GM12878 (cell line): ENCODE results near the gene ZNF462. TPM values are rescaled to one million over a fixed set of nuclear protein-coding genes. Genes with fewer than 3 reads are reported as not detected.

Experiments used
- ATAC-seq: fragments of 200-7000 bp; cut with Tn5 transposase; 3 replicates; pipeline ENCODE4 v1.9.1; 2020; ENCODE audit warnings: mild to moderate bottlenecking, moderate library complexity
- BruUV-seq: library from RNA; stranded (reverse); fragments of 400-500 nt; replicated peaks from 2 replicates; lab custom pipeline; 2021; lab: Mats Ljungman, UMichigan
- CTCF ChIA-PET: fragments of 300-600 bp; sonication (Branson Sonifier 250); formaldehyde crosslinking; extraction: SDS; loops from one replicate; lab custom pipeline; 2021; ENCODE audit warnings: inconsistent platforms; lab: Yijun Ruan, JAX
- POLR2A ChIA-PET: fragments of 350-600 bp; formaldehyde crosslinking; extraction: SDS; loops from one replicate; lab custom pipeline; 2021; ENCODE audit warnings: inconsistent platforms; lab: Charles Lee
- RAD21 ChIA-PET: fragments of 300-600 bp; sonication (Branson Sonifier 250); formaldehyde crosslinking; loops from one replicate; lab custom pipeline; 2023; ENCODE audit warnings: antibody characterized with exemption; ENCODE audit not compliant: unreplicated experiment; lab: Charles Lee
- SMC1A ChIA-PET: fragments of 300-600 bp; sonication (Branson Sonifier 250); formaldehyde crosslinking; loops from one replicate; lab custom pipeline; 2023; ENCODE audit not compliant: unreplicated experiment, uncharacterized antibody; lab: Charles Lee
- DNase-seq: peaks from one replicate; pipeline ENCODE4 v3.0.0-alpha.2; 2011; ENCODE audit warnings: low read depth, low spot score
- FAIRE-seq: peaks from 3 replicates; lab custom pipeline; 2011; peaks lifted over from hg19 to GRCh38; lab: Jason Lieb, UNC
- H2AFZ ChIP-seq: 2 replicates; pipeline ENCODE4 v1.6.0; 2011; ENCODE audit warnings: low read depth, low read length, control low read depth; ENCODE audit not compliant: control insufficient read depth
- H3K27ac ChIP-seq: 2 replicates; pipeline ENCODE4 v1.5.1; 2011; ENCODE audit warnings: control low read depth; ENCODE audit not compliant: control insufficient read depth, insufficient read depth
- H3K27me3 ChIP-seq, 2 experiments: replicated peaks in 1 of 2; 2 replicates each; pipeline versions ENCODE4 v1.6.0 to v1.6.1; 2011; ENCODE audit warnings: low read length in 1 of 2; ENCODE audit not compliant: control insufficient read depth in 2 of 2, insufficient read depth in 2 of 2
- H3K36me3 ChIP-seq, 2 experiments: 2 replicates each; pipeline ENCODE4 v1.5.1; 2011; ENCODE audit warnings: low read length in 1 of 2; ENCODE audit not compliant: control insufficient read depth in 2 of 2, insufficient read depth in 2 of 2
- H3K4me1 ChIP-seq: 2 replicates; pipeline ENCODE4 v1.6.1; 2011; ENCODE audit warnings: mild to moderate bottlenecking, low read length, moderate library complexity, mixed read lengths; ENCODE audit not compliant: control insufficient read depth, insufficient read depth
- H3K4me2 ChIP-seq: 2 replicates; pipeline ENCODE4 v1.6.0; 2011; ENCODE audit warnings: control low read depth; ENCODE audit not compliant: control insufficient read depth, insufficient read depth
- H3K4me3 ChIP-seq: fragments of 200-600 bp; sonication (generic); 2 replicates; pipeline ENCODE4 v1.5.1; 2016
- H3K79me2 ChIP-seq: 2 replicates; pipeline ENCODE4 v1.6.0; 2011; ENCODE audit warnings: low read length; ENCODE audit not compliant: control insufficient read depth, insufficient read depth
- H3K9ac ChIP-seq: 2 replicates; pipeline ENCODE4 v1.8.0; 2011; ENCODE audit warnings: low read length, control low read depth, mixed read lengths; ENCODE audit not compliant: control insufficient read depth, insufficient read depth
- H3K9me3 ChIP-seq: replicated peaks from 3 replicates; pipeline ENCODE4 v1.5.1; 2011; ENCODE audit warnings: mild to moderate bottlenecking, low read length; ENCODE audit not compliant: control insufficient read depth, insufficient read depth
- H4K20me1 ChIP-seq: 2 replicates; pipeline ENCODE4 v1.6.0; 2011; ENCODE audit not compliant: control insufficient read depth, insufficient read depth
- ATF7 ChIP-seq: fragments of 450-650 bp; IDR thresholded peaks from 2 replicates; pipeline ENCODE4 v1.6.1; 2016; ENCODE audit warnings: low read depth, mild to moderate bottlenecking
- CHD2 ChIP-seq: IDR thresholded peaks from 2 replicates; pipeline ENCODE4 v1.6.1; 2011; ENCODE audit warnings: low read depth, low read length, improper control_type of control experiment, borderline replicate concordance
- DPF2 ChIP-seq: fragments of 450-650 bp; IDR thresholded peaks from 2 replicates; pipeline ENCODE4 v1.6.1; 2017; ENCODE audit warnings: mild to moderate bottlenecking
- FOS ChIP-seq: IDR thresholded peaks from 3 replicates; pipeline ENCODE4 v1.6.1; 2011; ENCODE audit warnings: borderline replicate concordance; ENCODE audit not compliant: insufficient read length; ENCODE audit errors: extremely low read depth
- HDAC6 ChIP-seq: fragments of 200-600 bp; sonication (generic); IDR thresholded peaks from one replicate; pipeline ENCODE4 v1.8.0; 2017; ENCODE audit warnings: antibody characterized with exemption; ENCODE audit not compliant: unreplicated experiment
- IKZF2 ChIP-seq, 2 experiments: fragments of 450-650 bp; IDR thresholded peaks; 2 replicates each; pipeline ENCODE4 v1.6.1; 2017; ENCODE audit warnings: mild to moderate bottlenecking in 2 of 2, moderate library complexity in 2 of 2
- NBN ChIP-seq: fragments of 450-650 bp; IDR thresholded peaks from 2 replicates; pipeline ENCODE4 v1.6.1; 2016
- PML ChIP-seq: IDR thresholded peaks from 2 replicates; pipeline ENCODE4 v1.6.1; 2012; ENCODE audit warnings: low read length, inconsistent platforms
- RAD21 ChIP-seq: IDR thresholded peaks from 2 replicates; pipeline ENCODE4 v1.6.1; 2011; ENCODE audit warnings: mild to moderate bottlenecking, low read depth, low read length, moderate library complexity; ENCODE audit not compliant: insufficient read depth
- RFX5 ChIP-seq: IDR thresholded peaks from 2 replicates; pipeline ENCODE4 v1.6.1; 2011; ENCODE audit warnings: low read depth, low read length, improper control_type of control experiment
- SIX5 ChIP-seq: IDR thresholded peaks from 2 replicates; pipeline ENCODE4 v1.6.1; 2011; ENCODE audit warnings: mild to moderate bottlenecking, low read depth, low read length, moderate library complexity; ENCODE audit not compliant: severe bottlenecking
- SMARCA5 ChIP-seq: fragments of 450-650 bp; IDR thresholded peaks from 2 replicates; pipeline ENCODE4 v1.6.1; 2017; ENCODE audit warnings: mild to moderate bottlenecking
- SPI1 ChIP-seq: IDR thresholded peaks from 2 replicates; pipeline ENCODE4 v1.6.1; 2011; ENCODE audit warnings: low read depth, mild to moderate bottlenecking, low read length, moderate library complexity, borderline replicate concordance; ENCODE audit not compliant: insufficient read depth
- TBL1XR1 ChIP-seq: IDR thresholded peaks from 2 replicates; pipeline ENCODE4 v1.6.1; 2012; ENCODE audit warnings: low read depth, low read length, improper control_type of control experiment
- WGBS: methylation state at CpG from one replicate; pipeline ENCODE4 v1.1.6; 2016; ENCODE audit warnings: low lambda C conversion rate; ENCODE audit not compliant: insufficient replicate concordance, insufficient coverage; ENCODE audit errors: missing lambda C conversion rate; 5-methylcytosine and 5-hydroxymethylcytosine counted together
- in situ Hi-C: fragments of 300-500 bp; cut with MboI; formaldehyde crosslinking; loops from 9 replicates; pipeline ENCODE4 v1.14.3; 2018; ENCODE audit warnings: mixed read lengths
- intact Hi-C: fragments of 100-400 bp; cut with micrococcal nuclease; formaldehyde crosslinking; loops from one replicate; pipeline ENCODE4 v1.14.2; 2022; ENCODE audit not compliant: unreplicated experiment
- polyA plus RNA-seq, 11 experiments: library from polyadenylated mRNA; depleted of rRNA in 4 of 11; unstranded in 6 of 11; stranded (reverse) in 5 of 11; fragments of >200 nt; fragmentation: Nextera tagmentation in 4 of 11; fragmentation: Illumina TruSeq in 1 of 11; extraction: Ambion mirVana in 4 of 11; extraction: Trizol in 1 of 11; gene quantifications; 1 replicate in 1 of 11; 2 replicates in 10 of 11; pipeline versions ENCODE4 v1.2.1 to v1.2.3, GENCODE V29; 2011 to 2016; ENCODE audit warnings: inconsistent platforms in 2 of 11, missing spikeins in 2 of 11, low read depth in 1 of 11
- total RNA-seq, 4 experiments: library from RNA; depleted of rRNA in 3 of 4; stranded (reverse); fragments of >200 nt in 3 of 4; fragmentation: Illumina TruSeq in 1 of 4; extraction: Trizol in 1 of 4; gene quantifications; 2 replicates each; pipeline versions ENCODE4 v1.2.1 to v1.2.3, GENCODE V29; 2013 to 2021
- TF ChIP-seq, protein P1 (sequence below): fragments of 450-650 bp; IDR thresholded peaks from 2 replicates; pipeline ENCODE4 v1.6.1; 2016; ENCODE audit warnings: mild to moderate bottlenecking
- TF ChIP-seq, protein P2 (sequence below): fragments of 450-650 bp; IDR thresholded peaks from 2 replicates; pipeline ENCODE4 v1.6.1; 2017; ENCODE audit warnings: low read depth, mild to moderate bottlenecking, moderate library complexity
- TF ChIP-seq, protein P3 (sequence below): fragments of 450-650 bp; formaldehyde crosslinking; IDR thresholded peaks from 2 replicates; pipeline ENCODE4 v1.4.0; 2022; ENCODE audit warnings: mild to moderate bottlenecking, moderate library complexity
- TF ChIP-seq, protein P4 (sequence below): fragments of 150-350 bp; IDR thresholded peaks from 2 replicates; pipeline ENCODE4 v1.6.1; 2014; ENCODE audit warnings: mild to moderate bottlenecking, low read depth, low read length

ZNF462 gene
- total and polyA plus RNA-seq, 10 of the 15 experiments (the other 5 are each of a cell fraction or from before 2014, with no cell fraction given) = 0.27 to 13.7 (median 0.55) TPM

DNA sequence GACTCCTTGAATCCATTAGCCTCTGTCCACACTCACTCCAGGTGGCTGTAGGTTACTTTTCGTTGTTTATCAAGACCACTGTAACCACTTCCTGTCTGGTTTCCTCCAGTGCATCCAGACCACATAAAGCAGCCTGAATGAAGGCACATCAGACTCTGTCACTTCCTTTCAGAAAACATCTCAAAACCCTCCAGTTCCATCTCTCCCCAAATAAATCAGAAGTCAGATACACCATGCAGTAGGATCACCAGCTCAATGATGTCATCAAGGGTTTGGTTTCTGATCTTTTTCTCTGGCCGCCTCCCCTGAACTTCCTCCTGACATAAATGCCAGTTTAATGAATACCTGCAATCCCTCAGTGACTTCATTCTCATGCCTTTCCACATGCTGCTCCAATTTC is 161.2 kb downstream of the ZNF462 start:
- H2AFZ ChIP-seq = no peak overlapping the region
- ChIA-PET POLR2A (no interaction called here), CTCF (no interaction called here), SMC1A (interaction anchor here (0.8 to 1.4 kb wide), 4 partner anchors 9 to 59 kb away, joined by 3 to 5 read pairs (median 3); no protein-coding TSS in a partner anchor), RAD21 (no interaction called here)
- H3K4me1 ChIP-seq = peaks cover 6% of the 10 kb centered on the region; the same call in 1 of the 2 replicates
- no peak overlapping the region for H3K4me2 ChIP-seq
- no peaks in the 10 kb centered on the region for H3K79me2 ChIP-seq
- H3K36me3 ChIP-seq = no peaks in the 10 kb centered on the region
- H3K27me3 ChIP-seq = no peaks in the 10 kb centered on the region
- H4K20me1 ChIP-seq = no peaks in the 10 kb centered on the region
- intact Hi-C loops (loop anchor here (5.0 kb wide), 1 partner anchor 42 kb away; no protein-coding TSS in a partner anchor), in situ Hi-C loops (no loop called here)
- DNase-seq (peak; percentile 45), FAIRE-seq (no peak), ATAC-seq (peak; percentile 74)
- H3K4me3 ChIP-seq = no peak overlapping the region
- no peak overlapping the region for H3K27ac ChIP-seq
- no TSS peak for BruUV-seq
- H3K9me3 ChIP-seq = no peaks in the 10 kb centered on the region; the same call in 1 of the 3 replicates
- 15% methylated on average over 2 of the region's 2 CpGs for whole genome bisulfite sequencing
- H3K9ac ChIP-seq = no peak overlapping the region
- no peak for TF ChIP-seq DPF2
- TF ChIP-seq SPI1 = peak; percentile 30; the same call in 1 of the 2 replicates
- TF ChIP-seq TBL1XR1 = no peak
- no peak for TF ChIP-seq SIX5
- TF ChIP-seq FOS = no peak
- TF ChIP-seq ATF7 = peak; percentile 77
- TF ChIP-seq, protein P1, sequence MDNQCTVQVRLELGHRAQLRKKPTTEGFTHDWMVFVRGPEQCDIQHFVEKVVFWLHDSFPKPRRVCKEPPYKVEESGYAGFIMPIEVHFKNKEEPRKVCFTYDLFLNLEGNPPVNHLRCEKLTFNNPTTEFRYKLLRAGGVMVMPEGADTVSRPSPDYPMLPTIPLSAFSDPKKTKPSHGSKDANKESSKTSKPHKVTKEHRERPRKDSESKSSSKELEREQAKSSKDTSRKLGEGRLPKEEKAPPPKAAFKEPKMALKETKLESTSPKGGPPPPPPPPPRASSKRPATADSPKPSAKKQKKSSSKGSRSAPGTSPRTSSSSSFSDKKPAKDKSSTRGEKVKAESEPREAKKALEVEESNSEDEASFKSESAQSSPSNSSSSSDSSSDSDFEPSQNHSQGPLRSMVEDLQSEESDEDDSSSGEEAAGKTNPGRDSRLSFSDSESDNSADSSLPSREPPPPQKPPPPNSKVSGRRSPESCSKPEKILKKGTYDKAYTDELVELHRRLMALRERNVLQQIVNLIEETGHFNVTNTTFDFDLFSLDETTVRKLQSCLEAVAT = peak; percentile 65; the same call in 1 of the 2 replicates
- TF ChIP-seq RAD21 = no peak
- TF ChIP-seq, protein P2, sequence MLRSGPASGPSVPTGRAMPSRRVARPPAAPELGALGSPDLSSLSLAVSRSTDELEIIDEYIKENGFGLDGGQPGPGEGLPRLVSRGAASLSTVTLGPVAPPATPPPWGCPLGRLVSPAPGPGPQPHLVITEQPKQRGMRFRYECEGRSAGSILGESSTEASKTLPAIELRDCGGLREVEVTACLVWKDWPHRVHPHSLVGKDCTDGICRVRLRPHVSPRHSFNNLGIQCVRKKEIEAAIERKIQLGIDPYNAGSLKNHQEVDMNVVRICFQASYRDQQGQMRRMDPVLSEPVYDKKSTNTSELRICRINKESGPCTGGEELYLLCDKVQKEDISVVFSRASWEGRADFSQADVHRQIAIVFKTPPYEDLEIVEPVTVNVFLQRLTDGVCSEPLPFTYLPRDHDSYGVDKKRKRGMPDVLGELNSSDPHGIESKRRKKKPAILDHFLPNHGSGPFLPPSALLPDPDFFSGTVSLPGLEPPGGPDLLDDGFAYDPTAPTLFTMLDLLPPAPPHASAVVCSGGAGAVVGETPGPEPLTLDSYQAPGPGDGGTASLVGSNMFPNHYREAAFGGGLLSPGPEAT = 0 out of 2 replicates have a peak, but pooled peaks have one; percentile 38
- TF ChIP-seq, protein P3, sequence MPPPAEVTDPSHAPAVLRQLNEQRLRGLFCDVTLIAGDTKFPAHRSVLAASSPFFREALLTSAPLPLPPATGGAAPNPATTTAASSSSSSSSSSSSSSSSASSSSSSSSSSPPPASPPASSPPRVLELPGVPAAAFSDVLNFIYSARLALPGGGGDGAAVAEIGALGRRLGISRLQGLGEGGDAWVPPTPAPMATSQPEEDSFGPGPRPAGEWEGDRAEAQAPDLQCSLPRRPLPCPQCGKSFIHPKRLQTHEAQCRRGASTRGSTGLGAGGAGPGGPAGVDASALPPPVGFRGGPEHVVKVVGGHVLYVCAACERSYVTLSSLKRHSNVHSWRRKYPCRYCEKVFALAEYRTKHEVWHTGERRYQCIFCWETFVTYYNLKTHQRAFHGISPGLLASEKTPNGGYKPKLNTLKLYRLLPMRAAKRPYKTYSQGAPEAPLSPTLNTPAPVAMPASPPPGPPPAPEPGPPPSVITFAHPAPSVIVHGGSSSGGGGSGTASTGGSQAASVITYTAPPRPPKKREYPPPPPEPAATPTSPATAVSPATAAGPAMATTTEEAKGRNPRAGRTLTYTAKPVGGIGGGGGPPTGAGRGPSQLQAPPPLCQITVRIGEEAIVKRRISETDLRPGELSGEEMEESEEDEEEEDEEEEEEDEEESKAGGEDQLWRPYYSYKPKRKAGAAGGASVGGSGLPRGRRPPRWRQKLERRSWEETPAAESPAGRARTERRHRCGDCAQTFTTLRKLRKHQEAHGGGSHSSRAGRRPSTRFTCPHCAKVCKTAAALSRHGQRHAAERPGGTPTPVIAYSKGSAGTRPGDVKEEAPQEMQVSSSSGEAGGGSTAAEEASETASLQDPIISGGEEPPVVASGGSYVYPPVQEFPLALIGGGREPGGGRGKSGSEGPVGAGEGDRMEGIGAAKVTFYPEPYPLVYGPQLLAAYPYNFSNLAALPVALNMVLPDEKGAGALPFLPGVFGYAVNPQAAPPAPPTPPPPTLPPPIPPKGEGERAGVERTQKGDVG = no peak
- TF ChIP-seq HDAC6 = no peak
- TF ChIP-seq SMARCA5 = no peak
- TF ChIP-seq RFX5 = no peak
- no peak for TF ChIP-seq PML
- 0 out of 2 replicates have a peak, but pooled peaks have one; percentile 31 for TF ChIP-seq NBN
- no peak for TF ChIP-seq CHD2
- peak; percentile 62 to 78; a peak in 3 of 4 replicates for TF ChIP-seq IKZF2 (IDR thresholded peaks at IDR 0.05)
- TF ChIP-seq, protein P4, sequence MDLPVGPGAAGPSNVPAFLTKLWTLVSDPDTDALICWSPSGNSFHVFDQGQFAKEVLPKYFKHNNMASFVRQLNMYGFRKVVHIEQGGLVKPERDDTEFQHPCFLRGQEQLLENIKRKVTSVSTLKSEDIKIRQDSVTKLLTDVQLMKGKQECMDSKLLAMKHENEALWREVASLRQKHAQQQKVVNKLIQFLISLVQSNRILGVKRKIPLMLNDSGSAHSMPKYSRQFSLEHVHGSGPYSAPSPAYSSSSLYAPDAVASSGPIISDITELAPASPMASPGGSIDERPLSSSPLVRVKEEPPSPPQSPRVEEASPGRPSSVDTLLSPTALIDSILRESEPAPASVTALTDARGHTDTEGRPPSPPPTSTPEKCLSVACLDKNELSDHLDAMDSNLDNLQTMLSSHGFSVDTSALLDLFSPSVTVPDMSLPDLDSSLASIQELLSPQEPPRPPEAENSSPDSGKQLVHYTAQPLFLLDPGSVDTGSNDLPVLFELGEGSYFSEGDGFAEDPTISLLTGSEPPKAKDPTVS = no peak
